PC-9 (cell line): ENCODE data around the gene NT5DC1.

Experiments used
- EZH2 ChIP-seq: fragments of 200-600 bp; sonication (generic); IDR thresholded peaks from 2 replicates; pipeline ENCODE4 v1.8.0; 2017; ENCODE audit warnings: antibody characterized with exemption, low read depth
- TF ChIP-seq, protein P1 (sequence below): fragments of 200-600 bp; sonication (generic); conservative IDR thresholded peaks from 2 replicates; pipeline ENCODE4 v1.6.1; 2017; ENCODE audit warnings: mixed run types, antibody characterized with exemption, mild to moderate bottlenecking, moderate library complexity

DNA sequence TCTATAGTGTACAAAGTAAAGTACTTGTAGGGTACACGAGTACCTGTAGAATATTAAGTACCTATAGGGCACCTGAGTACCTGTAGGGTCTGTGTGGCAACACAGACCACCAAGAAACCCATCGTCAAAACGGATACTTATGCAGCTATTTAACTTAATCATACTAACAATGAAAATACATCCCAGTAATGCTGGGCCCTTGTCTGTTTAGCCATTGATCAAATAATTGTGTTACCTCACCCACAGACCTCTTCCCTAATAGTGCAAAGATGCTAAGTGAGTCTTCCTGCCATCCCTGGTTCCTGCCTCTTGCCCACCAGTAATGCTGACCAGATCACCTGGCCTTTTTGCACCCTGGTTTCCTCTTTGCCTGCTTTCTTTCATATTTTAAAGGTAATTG is 32.8 kb downstream of the NT5DC1 start:
- TF ChIP-seq, protein P1, sequence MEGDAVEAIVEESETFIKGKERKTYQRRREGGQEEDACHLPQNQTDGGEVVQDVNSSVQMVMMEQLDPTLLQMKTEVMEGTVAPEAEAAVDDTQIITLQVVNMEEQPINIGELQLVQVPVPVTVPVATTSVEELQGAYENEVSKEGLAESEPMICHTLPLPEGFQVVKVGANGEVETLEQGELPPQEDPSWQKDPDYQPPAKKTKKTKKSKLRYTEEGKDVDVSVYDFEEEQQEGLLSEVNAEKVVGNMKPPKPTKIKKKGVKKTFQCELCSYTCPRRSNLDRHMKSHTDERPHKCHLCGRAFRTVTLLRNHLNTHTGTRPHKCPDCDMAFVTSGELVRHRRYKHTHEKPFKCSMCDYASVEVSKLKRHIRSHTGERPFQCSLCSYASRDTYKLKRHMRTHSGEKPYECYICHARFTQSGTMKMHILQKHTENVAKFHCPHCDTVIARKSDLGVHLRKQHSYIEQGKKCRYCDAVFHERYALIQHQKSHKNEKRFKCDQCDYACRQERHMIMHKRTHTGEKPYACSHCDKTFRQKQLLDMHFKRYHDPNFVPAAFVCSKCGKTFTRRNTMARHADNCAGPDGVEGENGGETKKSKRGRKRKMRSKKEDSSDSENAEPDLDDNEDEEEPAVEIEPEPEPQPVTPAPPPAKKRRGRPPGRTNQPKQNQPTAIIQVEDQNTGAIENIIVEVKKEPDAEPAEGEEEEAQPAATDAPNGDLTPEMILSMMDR, result no peak
- TF ChIP-seq EZH2, result no peak
